Measurements from ENCODE around the gene ADAMTS15. TPM values are rescaled to one million over a fixed set of nuclear protein-coding genes. Genes with fewer than 3 reads are reported as not detected.

Gene ADAMTS15
- total and polyA plus RNA-seq, 7 donors = 0.46 to 8.9 (median 2.4) TPM

GRCh38 chr11:130439876-130440275 lies 8.6 kb upstream of the ADAMTS15 start:
- 88% methylated on average over 6 of the region's 6 CpGs for WGBS, 2 donors
- Histone ChIP-seq H3K9me3 (no peaks in the 10 kb centered on the region), H3K27ac (no peak overlapping the region), H3K4me1 (peaks cover 0 to 19% (median 16%) of the 10 kb centered on the region in 4 donors), H3K36me3 (no peaks in the 10 kb centered on the region), H3K27me3 (no peaks in the 10 kb centered on the region), H3K4me3 (no peak overlapping the region)
- TF ChIP-seq EP300 (IDR thresholded peaks at IDR 0.05) (no peak), POLR2A (IDR thresholded peaks at IDR 0.05) (no peak), CTCF (IDR thresholded peaks at IDR 0.05) (no peak), POLR2AphosphoS5 (IDR thresholded peaks at IDR 0.05) (no peak)
- DNase-seq = no peak
- intact Hi-C loops (cut with DNase I) = loop anchor here (5.0 kb wide), 1 partner anchor 82 kb away; no protein-coding TSS in a partner anchor

GRCh38 chr11:130441719-130442118 lies 6.7 kb upstream of the ADAMTS15 start:
- intact Hi-C loops (cut with DNase I) = no loop called here
- WGBS, 2 donors = 93 to 96% methylated on average over 2 of the region's 2 CpGs
- Histone ChIP-seq H3K36me3 (no peaks in the 10 kb centered on the region), H3K27ac (no peak overlapping the region), H3K4me3 (no peak overlapping the region), H3K9me3 (no peaks in the 10 kb centered on the region), H3K27me3 (no peaks in the 10 kb centered on the region), H3K4me1 (peaks cover 0 to 8% (median 6%) of the 10 kb centered on the region in 4 donors)
- no peak for DNase-seq
- TF ChIP-seq EP300 (IDR thresholded peaks at IDR 0.05) (no peak), POLR2AphosphoS5 (IDR thresholded peaks at IDR 0.05) (no peak), POLR2A (IDR thresholded peaks at IDR 0.05) (no peak), CTCF (IDR thresholded peaks at IDR 0.05) (no peak)

DNA sequence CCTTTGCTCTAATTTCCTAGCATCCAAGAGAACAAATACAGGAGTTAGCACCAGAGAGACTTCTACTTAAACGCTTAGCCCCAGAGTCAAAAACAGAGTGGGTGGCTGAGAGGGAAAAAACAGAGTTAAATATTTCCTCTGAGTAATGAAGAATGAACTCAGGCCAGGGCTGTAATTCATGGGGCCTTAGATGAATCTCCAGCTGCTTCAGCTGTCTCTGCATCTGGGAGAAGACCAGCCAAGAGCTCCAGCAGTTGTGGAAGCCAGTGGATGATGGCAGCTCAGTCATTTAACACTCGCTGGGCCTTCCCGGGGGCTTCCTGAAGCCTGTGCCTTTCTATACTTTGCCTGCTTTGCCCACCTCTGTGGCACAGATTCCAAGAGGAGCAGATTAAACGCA lies 5.7 kb upstream of the ADAMTS15 start:
- TF ChIP-seq EP300 (IDR thresholded peaks at IDR 0.05) = no peak
- TF ChIP-seq POLR2AphosphoS5 (IDR thresholded peaks at IDR 0.05) = peak in 1 of 4 donors; percentile 22
- TF ChIP-seq CTCF (IDR thresholded peaks at IDR 0.05) = no peak
- no peaks in the 10 kb centered on the region for H3K27me3 ChIP-seq
- H3K9me3 ChIP-seq = no peaks in the 10 kb centered on the region
- intact Hi-C loops (cut with DNase I) = no loop called here
- H3K4me1 ChIP-seq = peaks cover 0 to 8% (median 6%) of the 10 kb centered on the region in 4 donors
- 78 to 88% methylated on average over 4 of the region's 4 CpGs for WGBS, 2 donors
- H3K4me3 ChIP-seq = no peak overlapping the region
- no peak for DNase-seq
- H3K36me3 ChIP-seq = no peaks in the 10 kb centered on the region
- H3K27ac ChIP-seq = peak overlapping the region in 1 of 4 donors; percentile 47

- Histone ChIP-seq H3K4me3 (no peak overlapping the region), H3K4me1 (peaks cover 0 to 30% (median 27%) of the 10 kb centered on the region in 4 donors), H3K27ac (no peak overlapping the region), H3K36me3 (no peaks in the 10 kb centered on the region), H3K9me3 (no peaks in the 10 kb centered on the region), H3K27me3 (peaks cover 0 to 13% (median 0%) of the 10 kb centered on the region in 3 donors)
- TF ChIP-seq POLR2AphosphoS5 (IDR thresholded peaks at IDR 0.05) = no peak
- TF ChIP-seq EP300 (IDR thresholded peaks at IDR 0.05) = no peak
- no peak for TF ChIP-seq POLR2A (IDR thresholded peaks at IDR 0.05)
- no peak for TF ChIP-seq CTCF (IDR thresholded peaks at IDR 0.05)
- 43 to 66% methylated on average over 3 of the region's 3 CpGs for WGBS, 2 donors
- intact Hi-C loops (cut with DNase I) = no loop called here
- no peak for DNase-seq
These were observed 2.7 kb upstream of the ADAMTS15 start for GRCh38 chr11:130445788-130446187.

DNA sequence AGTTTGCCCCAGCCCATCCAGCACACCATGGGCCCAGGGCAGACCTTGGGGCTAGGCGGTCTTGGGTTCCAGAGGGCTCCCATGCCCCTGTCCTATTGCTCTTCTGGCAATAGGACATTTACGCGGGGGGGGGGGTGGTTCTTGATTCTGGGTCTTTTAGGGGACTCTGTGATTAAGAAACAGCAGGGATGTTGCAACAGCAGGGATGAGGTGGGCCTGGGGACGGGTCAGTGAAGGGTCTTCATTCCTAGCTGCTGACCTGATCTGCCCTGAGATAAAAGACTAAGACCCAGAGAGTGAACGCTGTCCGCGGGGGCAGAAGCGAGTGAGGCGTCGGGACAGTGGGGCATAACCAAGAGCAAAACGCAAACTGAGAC lies 418 bp upstream of the ADAMTS15 start:
- no peaks in the 10 kb centered on the region for H3K9me3 ChIP-seq
- peaks cover 0 to 24% (median 22%) of the 10 kb centered on the region in 4 donors for H3K4me1 ChIP-seq
- DNase-seq = no peak
- 8 to 11% methylated on average over 11 of the region's 11 CpGs for WGBS, 2 donors
- H3K4me3 ChIP-seq = peak overlapping the region; percentile 39 to 63 (median 59)
- H3K27me3 ChIP-seq = peaks cover 0 to 13% (median 0%) of the 10 kb centered on the region in 3 donors
- intact Hi-C loops (cut with DNase I) = no loop called here
- peak overlapping the region; percentile 62 to 81 (median 78) for H3K27ac ChIP-seq
- TF ChIP-seq POLR2AphosphoS5 (IDR thresholded peaks at IDR 0.05) (no peak), CTCF (IDR thresholded peaks at IDR 0.05) (no peak), POLR2A (IDR thresholded peaks at IDR 0.05) (no peak), EP300 (IDR thresholded peaks at IDR 0.05) (no peak)
- no peaks in the 10 kb centered on the region for H3K36me3 ChIP-seq

All from sigmoid colon (tissue), 7 donors.